ENCODE data around the gene CCDC60. TPM values are rescaled to one million over a fixed set of nuclear protein-coding genes. Genes with fewer than 3 reads are reported as not detected.

The CCDC60 gene
- total and polyA plus RNA-seq, 10 donors, result not detected

DNA sequence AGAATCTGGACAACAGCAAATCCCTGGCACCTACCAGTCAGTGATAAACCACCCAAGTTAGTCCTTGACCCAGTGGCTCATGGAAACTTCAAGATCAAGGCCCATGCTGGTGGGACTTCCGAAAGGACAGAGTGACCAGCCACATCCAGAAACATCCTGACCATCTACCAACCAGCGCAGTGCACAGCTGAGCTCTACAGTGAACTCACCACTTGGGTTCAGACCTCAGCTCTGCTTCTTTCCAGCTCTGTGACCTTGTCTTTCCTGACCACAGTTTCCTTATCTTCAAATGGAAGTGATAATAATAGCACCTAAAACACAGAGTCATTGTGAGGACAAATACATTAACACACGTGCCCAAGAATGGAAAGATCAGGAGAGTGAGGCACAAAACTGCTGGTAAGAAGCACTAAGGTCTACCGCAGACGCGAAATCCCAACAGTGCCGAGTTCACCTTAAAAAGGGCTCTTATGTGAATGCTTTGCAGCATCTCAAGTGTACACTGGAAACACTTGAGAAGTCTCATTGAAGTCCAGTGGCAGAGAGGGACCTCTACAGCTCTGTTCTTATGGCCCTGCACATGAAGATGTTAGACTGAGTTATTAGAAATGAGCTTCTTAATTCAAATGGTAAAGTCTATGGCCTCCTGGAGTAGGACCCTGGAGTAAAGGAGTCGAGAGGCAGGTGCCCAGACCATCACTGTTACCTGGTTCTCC lies 128.8 kb downstream of the CCDC60 start:
- no peak overlapping the region for H3K27ac ChIP-seq
- no peak for DNase-seq
- no peaks in the 10 kb centered on the region for H3K36me3 ChIP-seq
- 71 to 81% (median 74%) methylated on average over 8 of the region's 8 CpGs for WGBS, 5 donors
- no peak overlapping the region for H3K4me3 ChIP-seq
- TF ChIP-seq, protein P1, sequence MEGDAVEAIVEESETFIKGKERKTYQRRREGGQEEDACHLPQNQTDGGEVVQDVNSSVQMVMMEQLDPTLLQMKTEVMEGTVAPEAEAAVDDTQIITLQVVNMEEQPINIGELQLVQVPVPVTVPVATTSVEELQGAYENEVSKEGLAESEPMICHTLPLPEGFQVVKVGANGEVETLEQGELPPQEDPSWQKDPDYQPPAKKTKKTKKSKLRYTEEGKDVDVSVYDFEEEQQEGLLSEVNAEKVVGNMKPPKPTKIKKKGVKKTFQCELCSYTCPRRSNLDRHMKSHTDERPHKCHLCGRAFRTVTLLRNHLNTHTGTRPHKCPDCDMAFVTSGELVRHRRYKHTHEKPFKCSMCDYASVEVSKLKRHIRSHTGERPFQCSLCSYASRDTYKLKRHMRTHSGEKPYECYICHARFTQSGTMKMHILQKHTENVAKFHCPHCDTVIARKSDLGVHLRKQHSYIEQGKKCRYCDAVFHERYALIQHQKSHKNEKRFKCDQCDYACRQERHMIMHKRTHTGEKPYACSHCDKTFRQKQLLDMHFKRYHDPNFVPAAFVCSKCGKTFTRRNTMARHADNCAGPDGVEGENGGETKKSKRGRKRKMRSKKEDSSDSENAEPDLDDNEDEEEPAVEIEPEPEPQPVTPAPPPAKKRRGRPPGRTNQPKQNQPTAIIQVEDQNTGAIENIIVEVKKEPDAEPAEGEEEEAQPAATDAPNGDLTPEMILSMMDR (IDR thresholded peaks at IDR 0.05 in 8 of 11, conservative IDR thresholded peaks at IDR 0.05 in 3 of 11), result no peak
- TF ChIP-seq POLR2AphosphoS5 (IDR thresholded peaks at IDR 0.05), result no peak
- no peak for TF ChIP-seq POLR2A (IDR thresholded peaks at IDR 0.05)
- peaks cover 0 to 16% (median 4%) of the 10 kb centered on the region in 8 donors for H3K9me3 ChIP-seq
- no peaks in the 10 kb centered on the region for H3K27me3 ChIP-seq (replicated peaks in 1 of 7)
- no peaks in the 10 kb centered on the region for H3K4me1 ChIP-seq
- intact Hi-C loops (cut with DNase I; ENCODE audit: low total_unique reads), result no loop called here

DNA sequence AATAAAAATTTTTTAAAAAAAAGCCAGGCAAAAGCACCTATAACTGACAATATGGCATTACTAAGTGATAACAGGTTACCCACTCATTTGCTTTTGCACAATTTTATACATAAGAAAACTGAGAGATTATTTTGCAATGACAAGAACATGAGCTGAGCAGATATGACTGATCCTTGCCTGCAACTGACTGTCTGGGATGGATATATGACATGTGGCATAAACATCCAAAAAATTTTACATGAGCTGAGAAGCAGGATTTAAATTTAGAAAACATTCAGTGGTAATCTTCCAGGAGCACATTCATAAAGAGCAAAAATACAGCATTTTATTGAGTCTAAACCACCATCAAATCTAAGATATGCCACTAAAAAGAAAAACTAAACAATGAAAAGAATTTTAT lies 133.8 kb downstream of the CCDC60 start:
- intact Hi-C loops (cut with DNase I; ENCODE audit: low total_unique reads), result no loop called here
- H3K36me3 ChIP-seq, result no peaks in the 10 kb centered on the region
- no peak for DNase-seq
- no peak overlapping the region for H3K4me3 ChIP-seq
- H3K27me3 ChIP-seq (replicated peaks in 1 of 7), result no peaks in the 10 kb centered on the region
- no peak for TF ChIP-seq POLR2AphosphoS5 (IDR thresholded peaks at IDR 0.05)
- no peak for TF ChIP-seq POLR2A (IDR thresholded peaks at IDR 0.05)
- TF ChIP-seq, protein P1 (IDR thresholded peaks at IDR 0.05 in 8 of 11, conservative IDR thresholded peaks at IDR 0.05 in 3 of 11), result no peak
- no peak overlapping the region for H3K27ac ChIP-seq
- no peaks in the 10 kb centered on the region for H3K4me1 ChIP-seq
- no peaks in the 10 kb centered on the region for H3K9me3 ChIP-seq

DNA sequence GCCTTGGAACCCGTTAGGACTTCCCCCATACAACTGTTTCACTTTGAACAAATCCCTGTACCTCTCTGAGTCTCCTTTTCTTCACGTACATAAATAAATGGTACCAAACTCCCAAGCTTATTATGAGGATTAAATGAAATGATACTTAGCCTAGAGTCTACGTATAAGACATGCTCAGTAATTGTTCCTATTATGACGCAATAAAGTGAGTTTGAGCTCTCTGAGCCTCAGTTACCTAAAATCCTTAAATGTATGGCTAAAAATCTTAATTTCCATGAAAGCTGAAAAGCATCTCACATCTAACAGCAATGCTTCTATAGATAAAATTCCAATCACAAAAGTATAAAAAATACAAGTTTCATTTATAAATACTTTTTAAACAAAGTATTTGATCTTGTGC lies 141.1 kb downstream of the CCDC60 start:
- WGBS, 5 donors, result 81 to 85% (median 84%) methylated on average over 4 of the region's 4 CpGs

DNA sequence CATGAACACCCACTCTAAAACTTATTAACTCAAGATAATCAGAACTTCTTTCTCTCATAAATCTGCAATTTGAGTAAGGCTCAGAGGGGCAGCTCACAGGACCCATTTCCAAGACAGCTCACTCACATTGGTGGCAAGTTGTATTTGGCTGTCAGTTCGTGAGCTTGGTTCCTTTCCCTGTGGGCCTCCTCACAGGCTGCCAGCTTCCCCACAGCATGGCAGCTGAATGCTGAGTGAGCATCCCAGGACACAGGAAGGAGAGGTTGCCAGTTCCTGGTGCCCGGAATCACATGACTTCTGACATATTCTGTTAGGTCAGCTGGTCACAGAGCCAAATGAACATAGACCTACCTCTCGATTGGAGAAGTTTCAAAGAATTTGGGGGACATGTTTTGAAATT lies 142.4 kb downstream of the CCDC60 start:
- H3K27me3 ChIP-seq (replicated peaks in 1 of 7), result peaks cover 0 to 6% (median 0%) of the 10 kb centered on the region in 7 donors
- no peak overlapping the region for H3K27ac ChIP-seq
- H3K9me3 ChIP-seq, result peaks cover 0 to 14% (median 8%) of the 10 kb centered on the region in 8 donors
- WGBS, 5 donors, result 77 to 83% (median 81%) methylated on average over 3 of the region's 3 CpGs
- intact Hi-C loops (cut with DNase I; ENCODE audit: low total_unique reads), result no loop called here
- no peaks in the 10 kb centered on the region for H3K4me1 ChIP-seq
- H3K36me3 ChIP-seq, result no peaks in the 10 kb centered on the region
- TF ChIP-seq POLR2AphosphoS5 (IDR thresholded peaks at IDR 0.05) (no peak), POLR2A (IDR thresholded peaks at IDR 0.05) (no peak)
- TF ChIP-seq, protein P1 (IDR thresholded peaks at IDR 0.05 in 8 of 11, conservative IDR thresholded peaks at IDR 0.05 in 3 of 11), result no peak
- DNase-seq, result no peak
- no peak overlapping the region for H3K4me3 ChIP-seq

More for the DNA sequence above, 141.1 kb downstream of the CCDC60 start:
- Histone ChIP-seq H3K4me3 (no peak overlapping the region), H3K4me1 (no peaks in the 10 kb centered on the region), H3K27ac (no peak overlapping the region), H3K9me3 (peaks cover 0 to 14% (median 8%) of the 10 kb centered on the region in 8 donors), H3K27me3 (replicated peaks in 1 of 7) (peaks cover 0 to 6% (median 0%) of the 10 kb centered on the region in 7 donors), H3K36me3 (no peaks in the 10 kb centered on the region)
- no peak for DNase-seq
- TF ChIP-seq POLR2A (IDR thresholded peaks at IDR 0.05) (no peak), POLR2AphosphoS5 (IDR thresholded peaks at IDR 0.05) (no peak)
- TF ChIP-seq, protein P1 (IDR thresholded peaks at IDR 0.05 in 8 of 11, conservative IDR thresholded peaks at IDR 0.05 in 3 of 11), result no peak
- intact Hi-C loops (cut with DNase I; ENCODE audit: low total_unique reads), result no loop called here
